A673 (cell line): ENCODE data around the gene SPAG6. TPM values are rescaled to one million over a fixed set of nuclear protein-coding genes. Genes with fewer than 3 reads are reported as not detected.
A peak's percentile ranks its signal among the peaks of the same experiment; 100 is the strongest.

ENCODE experiments used
- BruUV-seq: library from RNA; stranded (reverse); fragments of 400-500 nt; replicated peaks from 2 replicates; lab custom pipeline; 2021; lab: Mats Ljungman, UMichigan
- CTCF ChIA-PET: fragments of 300-600 bp; sonication (Branson Sonifier 250); formaldehyde crosslinking; loops from one replicate; lab custom pipeline; 2022; ENCODE audit warnings: antibody characterized with exemption; lab: Charles Lee
- POLR2A ChIA-PET: fragments of 300-600 bp; sonication (Branson Sonifier 250); formaldehyde crosslinking; loops from one replicate; lab custom pipeline; 2022; ENCODE audit warnings: antibody characterized with exemption; ENCODE audit not compliant: low non-redundant PET; lab: Charles Lee
- DNase-seq: peaks from one replicate; pipeline ENCODE4 v3.0.0-alpha.2; 2015; ENCODE audit warnings: low spot score
- H3K27ac ChIP-seq: fragments of 200-600 bp; sonication (generic); 2 replicates; pipeline ENCODE4 v1.5.1; 2016; ENCODE audit warnings: mixed run types, low read depth, mild to moderate bottlenecking, mixed read lengths, antibody characterized with exemption, low read length; ENCODE audit not compliant: poor library complexity, severe bottlenecking
- H3K27me3 ChIP-seq: fragments of 200-600 bp; sonication (generic); replicated peaks from 2 replicates; pipeline ENCODE4 v1.6.1; 2017; ENCODE audit warnings: mixed run types, low read depth, mild to moderate bottlenecking, mixed read lengths, antibody characterized with exemption, low read length; ENCODE audit not compliant: insufficient read depth, poor library complexity
- H3K36me3 ChIP-seq: fragments of 200-600 bp; sonication (generic); 2 replicates; pipeline ENCODE4 v1.6.1; 2016; ENCODE audit warnings: mixed run types, mild to moderate bottlenecking, mixed read lengths, antibody characterized with exemption, low read length; ENCODE audit not compliant: insufficient read depth, poor library complexity, severe bottlenecking
- H3K4me1 ChIP-seq: fragments of 200-600 bp; sonication (generic); 2 replicates; pipeline ENCODE4 v1.6.1; 2017; ENCODE audit warnings: mixed run types, mild to moderate bottlenecking, mixed read lengths, antibody characterized with exemption, low read length; ENCODE audit not compliant: insufficient read depth, poor library complexity, severe bottlenecking
- H3K4me3 ChIP-seq: fragments of 200-600 bp; sonication (generic); 2 replicates; pipeline ENCODE4 v1.5.1; 2016; ENCODE audit warnings: low read depth, mixed run types, mild to moderate bottlenecking, mixed read lengths, low read length; ENCODE audit not compliant: poor library complexity, severe bottlenecking
- H3K9me3 ChIP-seq: fragments of 200-600 bp; sonication (generic); 2 replicates; pipeline ENCODE4 v1.6.1; 2016; ENCODE audit warnings: mixed run types, low read depth, mild to moderate bottlenecking, mixed read lengths, antibody characterized with exemption, low read length; ENCODE audit not compliant: poor library complexity, severe bottlenecking
- CTCF ChIP-seq: fragments of 300-800, 200-600 bp; sonication (generic); conservative IDR thresholded peaks from 2 replicates; pipeline ENCODE4 v1.5.1; 2017; ENCODE audit warnings: low read depth, mild to moderate bottlenecking, antibody characterized with exemption, low read length, moderate library complexity, mixed read lengths
- EZH2 ChIP-seq: fragments of 200-600 bp; sonication (generic); IDR thresholded peaks from 2 replicates; pipeline ENCODE4 v1.6.1; 2017; ENCODE audit warnings: borderline replicate concordance, low read depth, mild to moderate bottlenecking, mixed read lengths, antibody characterized with exemption, low read length; ENCODE audit not compliant: poor library complexity, severe bottlenecking
- intact Hi-C: fragments of 100-400 bp; cut with micrococcal nuclease; formaldehyde crosslinking; loops from one replicate; pipeline ENCODE4 v1.10.0; 2022; ENCODE audit not compliant: unreplicated experiment
- total RNA-seq: library from RNA; stranded (reverse); gene quantifications from 2 replicates; pipeline ENCODE4 v1.2.3, GENCODE V29; 2021

SPAG6 gene
- total RNA-seq, 1 experiment from 2014 or later: 0.39 TPM

- H3K27me3 ChIP-seq: peaks cover 12% of the 10 kb centered on the region
Measured at GRCh38 chr10:22324413-22324812, 20.9 kb upstream of the SPAG6 start.

GRCh38 chr10:22324893-22325271 lies 20.4 kb upstream of the SPAG6 start:
- no peak for DNase-seq
- CTCF ChIA-PET: no interaction called here
- TF ChIP-seq CTCF: no peak
- TF ChIP-seq EZH2: no peak
- Histone ChIP-seq H3K4me3 (peak overlapping the region; percentile 75), H3K9me3 (no peaks in the 10 kb centered on the region), H3K36me3 (peaks cover 35% of the 10 kb centered on the region), H3K27ac (no peak overlapping the region), H3K27me3 (peaks cover 12% of the 10 kb centered on the region), H3K4me1 (peaks cover 28% of the 10 kb centered on the region)
- intact Hi-C loops: loop anchor here (10.0 kb wide), 2 partner anchors 330 to 830 kb away; no protein-coding TSS in a partner anchor
- POLR2A ChIA-PET: no interaction called here
- no TSS peak for BruUV-seq

More at GRCh38 chr10:22324413-22324812, 20.9 kb upstream of the SPAG6 start:
- CTCF ChIA-PET: no interaction called here
- H3K9me3 ChIP-seq: no peaks in the 10 kb centered on the region
- H3K27ac ChIP-seq: no peak overlapping the region
- POLR2A ChIA-PET: interaction anchor here (0.6 kb wide), 1 partner anchor 132 kb away, joined by 3 read pairs; no protein-coding TSS in a partner anchor
- H3K36me3 ChIP-seq: peaks cover 30% of the 10 kb centered on the region
- no peak for DNase-seq
- no peak for TF ChIP-seq CTCF
- no peak for TF ChIP-seq EZH2
- BruUV-seq: no TSS peak
- H3K4me1 ChIP-seq: peaks cover 28% of the 10 kb centered on the region
- peak overlapping the region; percentile 75 for H3K4me3 ChIP-seq
- intact Hi-C loops: loop anchor here (10.0 kb wide), 2 partner anchors 330 to 830 kb away; no protein-coding TSS in a partner anchor

GRCh38 chr10:22325272-22326144 lies 19.8 kb upstream of the SPAG6 start:
- Histone ChIP-seq H3K4me1 (peaks cover 28% of the 10 kb centered on the region), H3K27me3 (peaks cover 12% of the 10 kb centered on the region), H3K4me3 (peak overlapping the region; percentile 75), H3K27ac (peak overlapping the region; percentile 45), H3K36me3 (peaks cover 41% of the 10 kb centered on the region), H3K9me3 (no peaks in the 10 kb centered on the region)
- no TSS peak for BruUV-seq
- ChIA-PET CTCF (no interaction called here), POLR2A (no interaction called here)
- no peak for TF ChIP-seq CTCF
- no peak for TF ChIP-seq EZH2
- DNase-seq: peak; percentile 84
- intact Hi-C loops: loop anchor here (10.0 kb wide), 2 partner anchors 331 to 831 kb away; no protein-coding TSS in a partner anchor
